Hepatocyte (in vitro differentiated cells): ENCODE results near the gene FOCAD. TPM values are rescaled to one million over a fixed set of nuclear protein-coding genes. Genes with fewer than 3 reads are reported as not detected.

Source experiments
- DNase-seq: peaks from one replicate; pipeline ENCODE4 v3.0.0-alpha.2; 2016; ENCODE audit warnings: low spot score
- H2AFZ ChIP-seq: fragments of 200-600 bp; sonication (generic); 2 replicates; pipeline ENCODE4 v1.6.0; 2016; ENCODE audit warnings: antibody characterized with exemption, mild to moderate bottlenecking
- H3K27ac ChIP-seq: fragments of 200-600 bp; sonication (generic); 2 replicates; pipeline ENCODE4 v1.5.1; 2016; ENCODE audit warnings: mild to moderate bottlenecking
- H3K27me3 ChIP-seq: fragments of 200-600 bp; sonication (generic); 2 replicates; pipeline ENCODE4 v1.6.1; 2016
- H3K36me3 ChIP-seq: fragments of 200-600 bp; sonication (generic); replicated peaks from 2 replicates; pipeline ENCODE4 v1.5.1; 2016; ENCODE audit warnings: low read depth; ENCODE audit not compliant: insufficient read depth
- H3K4me1 ChIP-seq: fragments of 200-600 bp; sonication (generic); 2 replicates; pipeline ENCODE4 v1.5.1; 2016; ENCODE audit warnings: mild to moderate bottlenecking, moderate library complexity; ENCODE audit not compliant: insufficient read depth
- H3K4me2 ChIP-seq: fragments of 200-600 bp; sonication (generic); 2 replicates; pipeline ENCODE4 v1.6.0; 2016
- H3K4me3 ChIP-seq: fragments of 200-600 bp; sonication (generic); 2 replicates; pipeline ENCODE4 v1.5.1; 2016; ENCODE audit warnings: mild to moderate bottlenecking
- H3K79me2 ChIP-seq: fragments of 200-600 bp; sonication (generic); 2 replicates; pipeline ENCODE4 v1.6.0; 2017; ENCODE audit warnings: mild to moderate bottlenecking
- H3K9me2 ChIP-seq: fragments of 200-600 bp; sonication (generic); replicated peaks from 2 replicates; pipeline ENCODE4 v1.6.0; 2017; ENCODE audit warnings: mild to moderate bottlenecking; ENCODE audit not compliant: insufficient read depth
- H3K9me3 ChIP-seq: fragments of 200-600 bp; sonication (generic); 2 replicates; pipeline ENCODE4 v1.5.1; 2016; ENCODE audit warnings: low read depth, mild to moderate bottlenecking
- H4K20me1 ChIP-seq: fragments of 200-600 bp; sonication (generic); 2 replicates; pipeline ENCODE4 v1.6.0; 2016; ENCODE audit warnings: mild to moderate bottlenecking; ENCODE audit not compliant: insufficient read depth, poor library complexity, severe bottlenecking
- EZH2 ChIP-seq: fragments of 200-600 bp; sonication (generic); IDR thresholded peaks from 2 replicates; pipeline ENCODE4 v1.6.1; 2016; ENCODE audit warnings: antibody characterized with exemption, mild to moderate bottlenecking, borderline replicate concordance
- EZH2phosphoT487 ChIP-seq: fragments of 200-600 bp; sonication (generic); IDR thresholded peaks from one replicate; pipeline ENCODE4 v1.6.1; 2018; ENCODE audit warnings: antibody characterized with exemption, mild to moderate bottlenecking, low read depth, moderate library complexity; ENCODE audit not compliant: unreplicated experiment, severe bottlenecking
- WGBS: methylation state at CpG from one replicate; pipeline ENCODE4 v1.1.6; 2016; ENCODE audit warnings: low lambda C conversion rate; ENCODE audit errors: missing lambda C conversion rate; 5-methylcytosine and 5-hydroxymethylcytosine counted together
- polyA plus RNA-seq: library from polyadenylated mRNA; unstranded; fragments of >200 nt; fragmentation: Nextera tagmentation; extraction: Ambion mirVana; gene quantifications from 2 replicates; pipeline ENCODE4 v1.2.1, GENCODE V29; 2016
- total RNA-seq: library from RNA; depleted of rRNA; stranded (reverse); fragments of >200 nt; gene quantifications from 2 replicates; pipeline ENCODE4 v1.2.3, GENCODE V29; 2014
- TF ChIP-seq, protein P1 (sequence below): fragments of 200-600 bp; sonication (generic); IDR thresholded peaks from 2 replicates; pipeline ENCODE4 v1.5.1; 2016; ENCODE audit warnings: antibody characterized with exemption, mild to moderate bottlenecking; ENCODE audit not compliant: poor library complexity

FOCAD gene
- total and polyA plus RNA-seq, 2 experiments from 2014 or later: 21.7 to 54.1 TPM

DNA sequence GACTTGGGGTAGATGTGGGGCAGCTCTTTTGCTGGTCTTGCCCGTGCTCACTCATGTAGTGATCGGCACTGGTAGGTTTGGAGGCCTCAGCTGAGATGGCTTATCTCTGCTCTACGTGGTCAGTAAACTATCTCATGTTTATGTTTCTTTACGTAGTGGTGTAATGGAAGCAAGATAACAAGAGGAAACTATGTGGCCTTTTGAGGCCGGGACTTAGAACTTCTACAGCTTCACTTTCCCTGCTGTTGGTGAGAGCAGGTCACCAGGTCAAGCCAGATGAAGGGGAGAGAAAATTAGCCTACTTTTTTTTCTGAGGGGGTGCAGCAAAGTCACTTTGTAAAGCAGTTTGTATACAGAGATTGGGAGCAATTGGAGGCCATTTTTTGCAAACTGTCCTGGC is 8.5 kb downstream of the FOCAD start:
- Histone ChIP-seq H3K4me1 (peaks cover 10% of the 10 kb centered on the region), H2AFZ (no peak overlapping the region), H3K9me2 (no peaks in the 10 kb centered on the region), H3K4me3 (no peak overlapping the region), H3K4me2 (peak overlapping the region; percentile 53), H3K36me3 (no peaks in the 10 kb centered on the region), H4K20me1 (no peaks in the 10 kb centered on the region), H3K27me3 (no peaks in the 10 kb centered on the region), H3K9me3 (no peaks in the 10 kb centered on the region), H3K27ac (peak overlapping the region; percentile 61), H3K79me2 (peaks cover 95% of the 10 kb centered on the region)
- WGBS: 21% methylated on average over 5 of the region's 5 CpGs
- peak; percentile 40 for DNase-seq
- TF ChIP-seq EZH2 (no peak), EZH2phosphoT487 (no peak)
- TF ChIP-seq, protein P1, sequence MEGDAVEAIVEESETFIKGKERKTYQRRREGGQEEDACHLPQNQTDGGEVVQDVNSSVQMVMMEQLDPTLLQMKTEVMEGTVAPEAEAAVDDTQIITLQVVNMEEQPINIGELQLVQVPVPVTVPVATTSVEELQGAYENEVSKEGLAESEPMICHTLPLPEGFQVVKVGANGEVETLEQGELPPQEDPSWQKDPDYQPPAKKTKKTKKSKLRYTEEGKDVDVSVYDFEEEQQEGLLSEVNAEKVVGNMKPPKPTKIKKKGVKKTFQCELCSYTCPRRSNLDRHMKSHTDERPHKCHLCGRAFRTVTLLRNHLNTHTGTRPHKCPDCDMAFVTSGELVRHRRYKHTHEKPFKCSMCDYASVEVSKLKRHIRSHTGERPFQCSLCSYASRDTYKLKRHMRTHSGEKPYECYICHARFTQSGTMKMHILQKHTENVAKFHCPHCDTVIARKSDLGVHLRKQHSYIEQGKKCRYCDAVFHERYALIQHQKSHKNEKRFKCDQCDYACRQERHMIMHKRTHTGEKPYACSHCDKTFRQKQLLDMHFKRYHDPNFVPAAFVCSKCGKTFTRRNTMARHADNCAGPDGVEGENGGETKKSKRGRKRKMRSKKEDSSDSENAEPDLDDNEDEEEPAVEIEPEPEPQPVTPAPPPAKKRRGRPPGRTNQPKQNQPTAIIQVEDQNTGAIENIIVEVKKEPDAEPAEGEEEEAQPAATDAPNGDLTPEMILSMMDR: no peak

DNA sequence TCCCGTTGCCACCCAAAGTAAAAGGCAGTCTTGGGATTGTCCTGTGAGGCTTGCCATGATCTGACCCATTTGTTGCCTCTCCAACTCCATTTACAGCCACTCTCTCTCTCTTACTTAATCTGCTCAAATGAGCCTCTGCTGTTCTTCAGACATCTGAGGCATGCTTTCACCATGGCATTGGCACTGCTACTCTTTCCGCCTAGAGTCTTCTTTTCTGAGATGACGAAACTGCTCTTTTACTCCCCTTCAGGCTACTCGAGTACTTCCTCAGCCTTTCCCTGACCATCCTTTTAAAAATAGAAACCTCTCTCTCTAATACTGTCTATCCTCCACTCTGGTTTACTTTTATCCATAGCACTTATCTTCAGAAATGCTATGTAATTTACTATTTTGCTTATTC is 9.0 kb downstream of the FOCAD start:
- Histone ChIP-seq H3K9me2 (no peaks in the 10 kb centered on the region), H3K9me3 (no peaks in the 10 kb centered on the region), H3K4me1 (peaks cover 10% of the 10 kb centered on the region), H3K36me3 (no peaks in the 10 kb centered on the region), H3K4me3 (no peak overlapping the region), H3K27ac (peak overlapping the region; percentile 61), H3K27me3 (no peaks in the 10 kb centered on the region), H3K4me2 (peak overlapping the region; percentile 53), H4K20me1 (no peaks in the 10 kb centered on the region), H3K79me2 (peaks cover 95% of the 10 kb centered on the region), H2AFZ (no peak overlapping the region)
- peak; percentile 29 for DNase-seq
- 71% methylated on average over 4 of the region's 4 CpGs for WGBS
- TF ChIP-seq, protein P1: no peak
- no peak for TF ChIP-seq EZH2phosphoT487
- no peak for TF ChIP-seq EZH2

DNA sequence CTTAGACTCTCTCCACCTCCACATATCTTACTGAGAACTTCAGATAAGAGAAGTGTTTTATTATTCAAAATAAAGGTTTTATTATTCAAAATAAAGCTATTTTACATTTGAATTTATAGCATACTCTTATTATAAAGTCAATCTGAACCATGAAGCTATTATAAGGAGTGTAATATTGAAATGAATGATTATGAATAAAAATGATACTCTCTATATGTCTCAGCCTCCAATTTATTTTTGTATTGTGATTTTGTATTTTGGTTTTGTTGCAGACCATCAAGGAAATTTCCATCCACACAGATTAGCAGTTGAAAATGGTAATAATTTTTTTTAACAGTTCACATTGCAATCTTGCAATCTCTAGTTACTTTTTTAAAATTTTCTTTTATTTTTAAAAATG is 10.2 kb downstream of the FOCAD start:
- TF ChIP-seq EZH2phosphoT487 (no peak), EZH2 (no peak)
- TF ChIP-seq, protein P1: no peak
- H3K4me1 ChIP-seq: peaks cover 10% of the 10 kb centered on the region
- H3K9me2 ChIP-seq: no peaks in the 10 kb centered on the region
- H3K27me3 ChIP-seq: no peaks in the 10 kb centered on the region
- no peaks in the 10 kb centered on the region for H4K20me1 ChIP-seq
- DNase-seq: no peak
- H3K9me3 ChIP-seq: no peaks in the 10 kb centered on the region
- H3K79me2 ChIP-seq: peaks cover 94% of the 10 kb centered on the region
- no peak overlapping the region for H3K4me2 ChIP-seq
- H3K27ac ChIP-seq: no peak overlapping the region
- H3K4me3 ChIP-seq: no peak overlapping the region
- no peak overlapping the region for H2AFZ ChIP-seq
- H3K36me3 ChIP-seq: no peaks in the 10 kb centered on the region
